Esophagus muscularis mucosa (tissue), 4 donors: ENCODE results near the gene ROBO1. TPM values are rescaled to one million over a fixed set of nuclear protein-coding genes. Genes with fewer than 3 reads are reported as not detected.

Experiments used
- DNase-seq: peaks from one replicate; pipeline ENCODE4 v3.0.0-alpha.2; 2017; ENCODE audit errors: extremely low spot score
- H3K27ac ChIP-seq, 4 donors: fragments of 200-600 bp; sonication (generic); replicated peaks in 1 of 4; 1 replicate in 3 of 4; 2 replicates in 1 of 4; pipeline ENCODE4 v1.5.1; 2016 to 2019; ENCODE audit warnings: mild to moderate bottlenecking in 1 of 4
- H3K27me3 ChIP-seq, 4 donors: fragments of 200-600 bp; sonication (generic); one replicate each; pipeline versions ENCODE4 v1.5.1 to v1.6.0; 2016 to 2019
- H3K36me3 ChIP-seq, 4 donors: fragments of 200-600 bp; sonication (generic); one replicate each; pipeline ENCODE4 v1.5.1; 2016 to 2019
- H3K4me1 ChIP-seq, 4 donors: fragments of 200-600 bp; sonication (generic); one replicate each; pipeline ENCODE4 v1.5.1; 2016 to 2019
- H3K4me3 ChIP-seq, 4 donors: fragments of 200-600 bp; sonication (generic); 1 replicate in 2 of 4; 2 replicates in 2 of 4; pipeline ENCODE4 v1.5.1; 2016 to 2019; ENCODE audit warnings: mild to moderate bottlenecking in 4 of 4, moderate library complexity in 1 of 4
- H3K9me3 ChIP-seq, 4 donors: fragments of 200-600 bp; sonication (generic); 1 replicate in 3 of 4; 2 replicates in 1 of 4; pipeline ENCODE4 v1.5.1; 2016 to 2019
- EP300 ChIP-seq: sonication (generic); formaldehyde crosslinking; IDR thresholded peaks from one replicate; pipeline ENCODE4 v1.6.1; 2017; ENCODE audit warnings: antibody characterized with exemption
- POLR2A ChIP-seq: fragments of 450-650 bp; IDR thresholded peaks from one replicate; pipeline ENCODE4 v1.6.1; 2017; ENCODE audit warnings: antibody characterized with exemption, moderate library complexity, mild to moderate bottlenecking, low read depth
- POLR2AphosphoS5 ChIP-seq, 2 donors: sonication (generic); formaldehyde crosslinking; IDR thresholded peaks; one replicate each; pipeline ENCODE4 v1.6.1; 2017; ENCODE audit warnings: antibody characterized with exemption in 2 of 2
- WGBS: methylation state at CpG from one replicate; pipeline ENCODE4 v1.1.5; 2018; 5-methylcytosine and 5-hydroxymethylcytosine counted together
- intact Hi-C: fragments of 100-400 bp; cut with DNase I; formaldehyde crosslinking; loops from one replicate; pipeline ENCODE4 v1.15.1; 2023
- total RNA-seq, 4 donors: library from RNA; depleted of rRNA; stranded (reverse); fragments of >200 nt; gene quantifications; one replicate each; pipeline versions ENCODE4 v1.1.0 to v1.2.1, GENCODE V29; 2016
- TF ChIP-seq, protein P1 (sequence below), 3 experiments: fragments of 200-600 bp in 2 of 3; fragments of 450-650 bp in 1 of 3; sonication (generic) in 2 of 3; IDR thresholded peaks; one replicate each; pipeline ENCODE4 v1.5.1; 2017 to 2019; ENCODE audit warnings: antibody characterized with exemption in 3 of 3, mild to moderate bottlenecking in 2 of 3, moderate library complexity in 1 of 3

The ROBO1 gene
- total RNA-seq, 4 donors from 2014 or later = 9.6 to 14.2 (median 12.6) TPM

GRCh38 chr3:78977073-78977472, 790.7 kb downstream of the ROBO1 start:
- no peaks in the 10 kb centered on the region for H3K36me3 ChIP-seq
- no peaks in the 10 kb centered on the region for H3K27me3 ChIP-seq
- no peak overlapping the region for H3K27ac ChIP-seq
- peaks cover 0 to 7% (median under 1%) of the 10 kb centered on the region in 4 donors for H3K4me1 ChIP-seq
- intact Hi-C loops = no loop called here
- no peak for DNase-seq
- no peaks in the 10 kb centered on the region for H3K9me3 ChIP-seq
- TF ChIP-seq POLR2AphosphoS5 (IDR thresholded peaks at IDR 0.05) (no peak), POLR2A (no peak), EP300 (no peak)
- TF ChIP-seq, protein P1, sequence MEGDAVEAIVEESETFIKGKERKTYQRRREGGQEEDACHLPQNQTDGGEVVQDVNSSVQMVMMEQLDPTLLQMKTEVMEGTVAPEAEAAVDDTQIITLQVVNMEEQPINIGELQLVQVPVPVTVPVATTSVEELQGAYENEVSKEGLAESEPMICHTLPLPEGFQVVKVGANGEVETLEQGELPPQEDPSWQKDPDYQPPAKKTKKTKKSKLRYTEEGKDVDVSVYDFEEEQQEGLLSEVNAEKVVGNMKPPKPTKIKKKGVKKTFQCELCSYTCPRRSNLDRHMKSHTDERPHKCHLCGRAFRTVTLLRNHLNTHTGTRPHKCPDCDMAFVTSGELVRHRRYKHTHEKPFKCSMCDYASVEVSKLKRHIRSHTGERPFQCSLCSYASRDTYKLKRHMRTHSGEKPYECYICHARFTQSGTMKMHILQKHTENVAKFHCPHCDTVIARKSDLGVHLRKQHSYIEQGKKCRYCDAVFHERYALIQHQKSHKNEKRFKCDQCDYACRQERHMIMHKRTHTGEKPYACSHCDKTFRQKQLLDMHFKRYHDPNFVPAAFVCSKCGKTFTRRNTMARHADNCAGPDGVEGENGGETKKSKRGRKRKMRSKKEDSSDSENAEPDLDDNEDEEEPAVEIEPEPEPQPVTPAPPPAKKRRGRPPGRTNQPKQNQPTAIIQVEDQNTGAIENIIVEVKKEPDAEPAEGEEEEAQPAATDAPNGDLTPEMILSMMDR (IDR thresholded peaks at IDR 0.05) = no peak
- H3K4me3 ChIP-seq = no peak overlapping the region

GRCh38 chr3:78976200-78976599, 791.6 kb downstream of the ROBO1 start:
- WGBS = 94% methylated on average over 3 of the region's 3 CpGs

GRCh38 chr3:78974181-78974790, 793.5 kb downstream of the ROBO1 start:
- Histone ChIP-seq H3K27ac (no peak overlapping the region), H3K4me1 (peaks cover 0 to 11% (median 2%) of the 10 kb centered on the region in 4 donors), H3K27me3 (no peaks in the 10 kb centered on the region), H3K4me3 (peak overlapping the region in 1 of 4 donors; percentile 14), H3K36me3 (no peaks in the 10 kb centered on the region), H3K9me3 (no peaks in the 10 kb centered on the region)
- intact Hi-C loops = no loop called here
- TF ChIP-seq POLR2AphosphoS5 (IDR thresholded peaks at IDR 0.05) = no peak
- TF ChIP-seq EP300 = no peak
- no peak for TF ChIP-seq POLR2A
- TF ChIP-seq, protein P1 (IDR thresholded peaks at IDR 0.05) = no peak
- no peak for DNase-seq
- 60% methylated on average over 7 of the region's 7 CpGs for WGBS

More at GRCh38 chr3:78976200-78976599, 791.6 kb downstream of the ROBO1 start:
- Histone ChIP-seq H3K36me3 (no peaks in the 10 kb centered on the region), H3K27me3 (no peaks in the 10 kb centered on the region), H3K27ac (no peak overlapping the region), H3K4me3 (no peak overlapping the region), H3K4me1 (peaks cover 0 to 11% (median 2%) of the 10 kb centered on the region in 4 donors), H3K9me3 (no peaks in the 10 kb centered on the region)
- TF ChIP-seq EP300 = no peak
- TF ChIP-seq POLR2A = no peak
- TF ChIP-seq, protein P1 (IDR thresholded peaks at IDR 0.05) = no peak
- no peak for TF ChIP-seq POLR2AphosphoS5 (IDR thresholded peaks at IDR 0.05)
- intact Hi-C loops = no loop called here
- no peak for DNase-seq

- no peak for DNase-seq
- Histone ChIP-seq H3K27me3 (no peaks in the 10 kb centered on the region), H3K4me1 (peaks cover 0 to 11% (median 2%) of the 10 kb centered on the region in 4 donors), H3K9me3 (no peaks in the 10 kb centered on the region), H3K36me3 (no peaks in the 10 kb centered on the region), H3K27ac (no peak overlapping the region), H3K4me3 (no peak overlapping the region)
- TF ChIP-seq POLR2A (no peak), POLR2AphosphoS5 (IDR thresholded peaks at IDR 0.05) (no peak), EP300 (no peak)
- TF ChIP-seq, protein P1 (IDR thresholded peaks at IDR 0.05) = no peak
- 94% methylated on average over 2 of the region's 2 CpGs for WGBS
- intact Hi-C loops = no loop called here
Measured at GRCh38 chr3:78972617-78973301, 795.0 kb downstream of the ROBO1 start.
